ENCODE data around the gene SLC8A1.
"Not testable (repeated sequence)": the region's sequence is repeated elsewhere in the genome, so short reads cannot be mapped to it uniquely, and the experiment has no call there.

SLC8A1 gene

DNA sequence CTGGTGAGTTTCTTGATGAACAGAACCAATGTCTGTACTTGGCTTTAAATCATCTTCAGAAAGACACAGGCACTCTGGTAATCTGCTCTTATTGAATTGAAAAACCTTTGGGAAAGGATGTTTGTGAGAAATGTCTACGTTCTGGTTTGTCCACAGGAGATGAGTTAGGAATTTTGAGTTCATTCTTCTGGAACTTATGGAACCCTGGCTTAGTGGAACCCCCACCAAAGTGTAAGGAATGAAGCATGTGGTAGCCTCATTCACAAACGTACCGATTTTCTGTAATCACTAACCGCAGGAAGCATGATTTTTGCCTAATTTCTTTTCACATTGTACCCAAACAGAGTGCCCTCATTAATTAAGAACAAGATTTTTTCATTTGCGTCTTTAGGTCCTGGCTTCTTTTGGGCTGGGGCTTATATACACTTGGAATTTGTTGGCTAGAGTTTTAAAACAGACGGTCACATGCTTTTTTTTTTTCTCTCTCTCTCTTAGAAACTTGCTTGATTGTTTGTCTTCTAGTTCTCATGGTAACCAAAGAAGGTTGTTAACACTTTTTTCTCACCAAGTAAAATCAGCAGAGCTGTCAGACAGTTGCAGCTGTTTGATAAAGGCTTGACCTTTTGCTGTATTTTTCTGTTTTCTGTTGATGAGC, 358.7 kb downstream of the SLC8A1 start:
- ChIA-PET POLR2A (no interaction called here), CTCF (interaction anchor here (1.0 to 1.2 kb wide), 2 partner anchors 22 to 180 kb away, joined by 3 read pairs; no protein-coding TSS in a partner anchor)
- TF ChIP-seq, protein P1, sequence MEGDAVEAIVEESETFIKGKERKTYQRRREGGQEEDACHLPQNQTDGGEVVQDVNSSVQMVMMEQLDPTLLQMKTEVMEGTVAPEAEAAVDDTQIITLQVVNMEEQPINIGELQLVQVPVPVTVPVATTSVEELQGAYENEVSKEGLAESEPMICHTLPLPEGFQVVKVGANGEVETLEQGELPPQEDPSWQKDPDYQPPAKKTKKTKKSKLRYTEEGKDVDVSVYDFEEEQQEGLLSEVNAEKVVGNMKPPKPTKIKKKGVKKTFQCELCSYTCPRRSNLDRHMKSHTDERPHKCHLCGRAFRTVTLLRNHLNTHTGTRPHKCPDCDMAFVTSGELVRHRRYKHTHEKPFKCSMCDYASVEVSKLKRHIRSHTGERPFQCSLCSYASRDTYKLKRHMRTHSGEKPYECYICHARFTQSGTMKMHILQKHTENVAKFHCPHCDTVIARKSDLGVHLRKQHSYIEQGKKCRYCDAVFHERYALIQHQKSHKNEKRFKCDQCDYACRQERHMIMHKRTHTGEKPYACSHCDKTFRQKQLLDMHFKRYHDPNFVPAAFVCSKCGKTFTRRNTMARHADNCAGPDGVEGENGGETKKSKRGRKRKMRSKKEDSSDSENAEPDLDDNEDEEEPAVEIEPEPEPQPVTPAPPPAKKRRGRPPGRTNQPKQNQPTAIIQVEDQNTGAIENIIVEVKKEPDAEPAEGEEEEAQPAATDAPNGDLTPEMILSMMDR (IDR thresholded peaks at IDR 0.05; ENCODE audit: insufficient read depth, low read length, missing control alignments): no peak
- DNase-seq (ENCODE audit: low read depth, low spot score): no peak
- H3K4me3 ChIP-seq (ENCODE audit: low read depth, low read length): no peak overlapping the region

- no peak overlapping the region for H3K4me3 ChIP-seq (ENCODE audit: low read depth, low read length)
- no peak for DNase-seq (ENCODE audit: low read depth, low spot score)
- POLR2A ChIA-PET: interaction anchor here (0.6 kb wide), 1 partner anchor 398 kb away, joined by 3 read pairs; no protein-coding TSS in a partner anchor
- TF ChIP-seq, protein P1 (IDR thresholded peaks at IDR 0.05; ENCODE audit: insufficient read depth, low read length, missing control alignments): no peak
- CTCF ChIA-PET: no interaction called here
These were observed 361.8 kb downstream of the SLC8A1 start for GRCh38 chr2:40090044-40090443.

- no peak overlapping the region for H3K4me3 ChIP-seq (ENCODE audit: low read depth, low read length)
- POLR2A ChIA-PET: no interaction called here
- TF ChIP-seq, protein P1 (IDR thresholded peaks at IDR 0.05; ENCODE audit: insufficient read depth, low read length, missing control alignments): no peak
- no peak for DNase-seq (ENCODE audit: low read depth, low spot score)
- CTCF ChIA-PET: no interaction called here
These were observed 364.0 kb downstream of the SLC8A1 start for GRCh38 chr2:40087927-40088326.

DNA sequence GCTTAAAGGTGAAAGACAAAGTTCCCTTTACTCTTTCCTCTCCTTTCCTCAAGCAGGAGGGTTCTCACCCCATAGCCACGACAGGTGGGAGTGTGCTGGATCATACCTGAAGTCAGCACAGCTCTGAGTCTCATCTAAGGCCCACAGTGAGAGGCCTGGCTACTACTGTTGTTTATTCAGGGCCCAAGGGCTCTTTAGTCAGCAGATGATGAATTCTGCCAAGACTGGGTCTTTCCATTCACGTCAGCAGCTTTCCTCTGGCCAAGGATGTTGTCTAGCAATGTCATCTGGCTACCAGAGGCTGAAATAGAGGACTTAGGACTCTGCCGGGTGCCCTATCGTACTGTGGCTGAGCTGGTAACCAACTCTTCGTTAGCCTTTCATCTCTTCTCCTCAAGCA, 364.5 kb downstream of the SLC8A1 start:
- POLR2A ChIA-PET: no interaction called here

DNA sequence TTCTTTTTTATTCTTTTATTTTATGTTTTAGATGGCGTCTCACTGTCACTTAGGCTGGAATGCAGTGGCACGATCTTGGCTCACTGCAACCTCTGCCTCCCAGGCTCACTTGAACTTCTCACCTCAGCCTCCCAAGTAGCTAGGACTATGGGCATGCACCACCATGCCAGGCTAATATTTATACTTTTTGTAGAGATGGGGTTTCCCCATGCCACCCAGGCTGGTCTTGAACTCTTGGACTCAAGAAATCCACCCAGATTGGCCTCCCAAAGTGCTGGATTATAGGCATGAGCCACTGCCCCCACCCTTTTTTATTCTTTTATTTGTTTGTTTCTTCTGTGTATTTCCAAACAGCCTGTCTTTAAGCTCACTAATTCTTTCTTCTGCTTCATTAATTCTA, 366.1 kb downstream of the SLC8A1 start:
- CTCF ChIA-PET: no interaction called here
- POLR2A ChIA-PET: no interaction called here
- no peak overlapping the region for H3K4me3 ChIP-seq (ENCODE audit: low read depth, low read length)
- DNase-seq (ENCODE audit: low read depth, low spot score): no peak
- TF ChIP-seq, protein P1 (IDR thresholded peaks at IDR 0.05; ENCODE audit: insufficient read depth, low read length, missing control alignments): no peak

More for the DNA sequence above, 364.5 kb downstream of the SLC8A1 start:
- TF ChIP-seq, protein P1 (IDR thresholded peaks at IDR 0.05; ENCODE audit: insufficient read depth, low read length, missing control alignments): no peak
- no peak for DNase-seq (ENCODE audit: low read depth, low spot score)
- CTCF ChIA-PET: no interaction called here
- no peak overlapping the region for H3K4me3 ChIP-seq (ENCODE audit: low read depth, low read length)

- H3K4me3 ChIP-seq (ENCODE audit: low read depth, low read length); CTCF ChIA-PET; POLR2A ChIA-PET: not testable (repeated sequence)
- DNase-seq (ENCODE audit: low read depth, low spot score): peak; percentile 44
These were observed 378.6 kb downstream of the SLC8A1 start for GRCh38 chr2:40073336-40073735.
